ENCODE measurements around the gene ITGB3BP. TPM values are rescaled to one million over a fixed set of nuclear protein-coding genes. Genes with fewer than 3 reads are reported as not detected.

ITGB3BP gene
- polyA plus RNA-seq, 2 of the 4 experiments (the other 2 are of a cell fraction) = 31.6 to 45.8 TPM

DNA sequence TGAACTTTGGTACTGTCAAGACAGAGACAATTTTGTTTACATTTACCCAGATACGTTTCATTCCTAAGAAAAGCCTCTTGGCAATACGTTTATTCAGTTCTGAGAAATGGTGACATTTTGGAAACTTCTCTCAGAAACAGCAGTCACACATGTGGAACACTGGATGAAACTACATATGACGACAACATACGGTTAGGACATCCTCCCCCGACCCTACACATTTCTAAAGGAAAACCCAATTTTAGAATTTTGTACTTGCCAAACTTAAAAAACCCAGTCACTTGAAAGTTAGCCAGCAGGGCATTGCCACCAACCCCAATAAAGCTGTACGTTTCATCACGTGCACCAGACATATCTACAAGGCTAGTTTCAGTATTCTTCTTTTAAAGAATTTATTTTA, 56.8 kb downstream of the ITGB3BP start:
- H3K4me2 ChIP-seq = no peak overlapping the region
- no peak for FAIRE-seq
- no peak for ATAC-seq
- H3K4me1 ChIP-seq = no peaks in the 10 kb centered on the region
- H3K27ac ChIP-seq = no peak overlapping the region
- no peak for DNase-seq (ENCODE audit: low read depth in 1 of 2, low spot score in 1 of 2)
- 77% methylated on average over 7 of the region's 7 CpGs for WGBS (ENCODE audit: missing lambda C conversion rate)
- TF ChIP-seq BHLHE40 (IDR thresholded peaks at IDR 0.05; ENCODE audit: low read depth, low read length) = no peak
- no peak for TF ChIP-seq EP300 (IDR thresholded peaks at IDR 0.05)
- TF ChIP-seq, protein P1, sequence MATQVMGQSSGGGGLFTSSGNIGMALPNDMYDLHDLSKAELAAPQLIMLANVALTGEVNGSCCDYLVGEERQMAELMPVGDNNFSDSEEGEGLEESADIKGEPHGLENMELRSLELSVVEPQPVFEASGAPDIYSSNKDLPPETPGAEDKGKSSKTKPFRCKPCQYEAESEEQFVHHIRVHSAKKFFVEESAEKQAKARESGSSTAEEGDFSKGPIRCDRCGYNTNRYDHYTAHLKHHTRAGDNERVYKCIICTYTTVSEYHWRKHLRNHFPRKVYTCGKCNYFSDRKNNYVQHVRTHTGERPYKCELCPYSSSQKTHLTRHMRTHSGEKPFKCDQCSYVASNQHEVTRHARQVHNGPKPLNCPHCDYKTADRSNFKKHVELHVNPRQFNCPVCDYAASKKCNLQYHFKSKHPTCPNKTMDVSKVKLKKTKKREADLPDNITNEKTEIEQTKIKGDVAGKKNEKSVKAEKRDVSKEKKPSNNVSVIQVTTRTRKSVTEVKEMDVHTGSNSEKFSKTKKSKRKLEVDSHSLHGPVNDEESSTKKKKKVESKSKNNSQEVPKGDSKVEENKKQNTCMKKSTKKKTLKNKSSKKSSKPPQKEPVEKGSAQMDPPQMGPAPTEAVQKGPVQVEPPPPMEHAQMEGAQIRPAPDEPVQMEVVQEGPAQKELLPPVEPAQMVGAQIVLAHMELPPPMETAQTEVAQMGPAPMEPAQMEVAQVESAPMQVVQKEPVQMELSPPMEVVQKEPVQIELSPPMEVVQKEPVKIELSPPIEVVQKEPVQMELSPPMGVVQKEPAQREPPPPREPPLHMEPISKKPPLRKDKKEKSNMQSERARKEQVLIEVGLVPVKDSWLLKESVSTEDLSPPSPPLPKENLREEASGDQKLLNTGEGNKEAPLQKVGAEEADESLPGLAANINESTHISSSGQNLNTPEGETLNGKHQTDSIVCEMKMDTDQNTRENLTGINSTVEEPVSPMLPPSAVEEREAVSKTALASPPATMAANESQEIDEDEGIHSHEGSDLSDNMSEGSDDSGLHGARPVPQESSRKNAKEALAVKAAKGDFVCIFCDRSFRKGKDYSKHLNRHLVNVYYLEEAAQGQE (IDR thresholded peaks at IDR 0.05) = no peak
- TF ChIP-seq EHMT2 (IDR thresholded peaks at IDR 0.05; ENCODE audit: low read depth) = no peak
- TF ChIP-seq, protein P2, sequence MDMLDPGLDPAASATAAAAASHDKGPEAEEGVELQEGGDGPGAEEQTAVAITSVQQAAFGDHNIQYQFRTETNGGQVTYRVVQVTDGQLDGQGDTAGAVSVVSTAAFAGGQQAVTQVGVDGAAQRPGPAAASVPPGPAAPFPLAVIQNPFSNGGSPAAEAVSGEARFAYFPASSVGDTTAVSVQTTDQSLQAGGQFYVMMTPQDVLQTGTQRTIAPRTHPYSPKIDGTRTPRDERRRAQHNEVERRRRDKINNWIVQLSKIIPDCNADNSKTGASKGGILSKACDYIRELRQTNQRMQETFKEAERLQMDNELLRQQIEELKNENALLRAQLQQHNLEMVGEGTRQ (IDR thresholded peaks at IDR 0.05) = no peak
- POLR2A ChIA-PET = no interaction called here
- no peak overlapping the region for H3K4me3 ChIP-seq
- CTCF ChIA-PET = interaction anchor here (0.6 kb wide), 1 partner anchor 105 kb away, joined by 3 read pairs; no protein-coding TSS in a partner anchor
- peaks cover 11% of the 10 kb centered on the region; the same call in 2 of the 3 replicates for H3K9me3 ChIP-seq

DNA sequence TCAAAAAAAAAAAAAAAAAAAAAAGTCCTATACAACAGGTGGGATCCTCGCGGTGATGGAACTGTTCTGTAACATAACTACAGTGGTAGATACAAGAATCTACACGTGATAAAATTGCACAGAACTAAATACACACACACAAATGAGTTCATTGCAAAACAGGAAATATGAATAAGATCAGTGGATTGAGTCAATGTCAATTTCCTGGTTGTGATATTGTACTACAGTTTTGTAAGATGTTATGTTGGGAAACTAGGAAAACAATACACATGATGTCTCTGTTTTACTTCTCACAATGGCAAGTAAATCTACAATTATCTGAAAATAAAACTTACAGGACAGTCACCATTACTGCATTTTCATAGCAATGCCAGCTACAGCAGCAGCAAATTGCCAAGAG, 59.8 kb downstream of the ITGB3BP start:
- FAIRE-seq (no peak), ATAC-seq (no peak), DNase-seq (ENCODE audit: low read depth in 1 of 2, low spot score in 1 of 2) (no peak)
- WGBS (ENCODE audit: missing lambda C conversion rate) = 90% methylated on average over 3 of the region's 3 CpGs
- Histone ChIP-seq H3K4me2 (no peak overlapping the region), H3K4me3 (no peak overlapping the region), H3K27ac (no peak overlapping the region), H3K9me3 (peaks cover 14% of the 10 kb centered on the region; the same call in 2 of the 3 replicates), H3K4me1 (no peaks in the 10 kb centered on the region)
- POLR2A ChIA-PET = no interaction called here
- TF ChIP-seq MAZ (IDR thresholded peaks at IDR 0.05; ENCODE audit: borderline replicate concordance, low read depth, low read length) = no peak
- TF ChIP-seq FOXS1 (CRISPR knock-in tag; IDR thresholded peaks at IDR 0.05) = no peak
- TF ChIP-seq, protein P3, sequence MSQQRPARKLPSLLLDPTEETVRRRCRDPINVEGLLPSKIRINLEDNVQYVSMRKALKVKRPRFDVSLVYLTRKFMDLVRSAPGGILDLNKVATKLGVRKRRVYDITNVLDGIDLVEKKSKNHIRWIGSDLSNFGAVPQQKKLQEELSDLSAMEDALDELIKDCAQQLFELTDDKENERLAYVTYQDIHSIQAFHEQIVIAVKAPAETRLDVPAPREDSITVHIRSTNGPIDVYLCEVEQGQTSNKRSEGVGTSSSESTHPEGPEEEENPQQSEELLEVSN (IDR thresholded peaks at IDR 0.05; ENCODE audit: borderline replicate concordance, low read depth) = no peak
- TF ChIP-seq EHF (CRISPR knock-in tag; IDR thresholded peaks at IDR 0.05) = no peak
- no peak for TF ChIP-seq POLR2AphosphoS2 (conservative IDR thresholded peaks at IDR 0.05; ENCODE audit: low read length)
- no peak for TF ChIP-seq PHF8 (IDR thresholded peaks at IDR 0.05; ENCODE audit: borderline replicate concordance, low read depth)
- TF ChIP-seq, protein P4, sequence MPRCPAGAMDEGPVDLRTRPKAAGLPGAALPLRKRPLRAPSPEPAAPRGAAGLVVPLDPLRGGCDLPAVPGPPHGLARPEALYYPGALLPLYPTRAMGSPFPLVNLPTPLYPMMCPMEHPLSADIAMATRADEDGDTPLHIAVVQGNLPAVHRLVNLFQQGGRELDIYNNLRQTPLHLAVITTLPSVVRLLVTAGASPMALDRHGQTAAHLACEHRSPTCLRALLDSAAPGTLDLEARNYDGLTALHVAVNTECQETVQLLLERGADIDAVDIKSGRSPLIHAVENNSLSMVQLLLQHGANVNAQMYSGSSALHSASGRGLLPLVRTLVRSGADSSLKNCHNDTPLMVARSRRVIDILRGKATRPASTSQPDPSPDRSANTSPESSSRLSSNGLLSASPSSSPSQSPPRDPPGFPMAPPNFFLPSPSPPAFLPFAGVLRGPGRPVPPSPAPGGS (IDR thresholded peaks at IDR 0.05) = no peak
- TF ChIP-seq TFCP2L1 (CRISPR knock-in tag; IDR thresholded peaks at IDR 0.05) = no peak
- TF ChIP-seq SMC3 (IDR thresholded peaks at IDR 0.05) = no peak
- no peak for TF ChIP-seq SREBF2 (IDR thresholded peaks at IDR 0.05)
- TF ChIP-seq HOXA7 (CRISPR knock-in tag; IDR thresholded peaks at IDR 0.05) = no peak
- TF ChIP-seq CHD2 (IDR thresholded peaks at IDR 0.05; ENCODE audit: low read length, partially characterized antibody) = no peak
- TF ChIP-seq EP300 (IDR thresholded peaks at IDR 0.05) = no peak
- TF ChIP-seq, protein P2 (IDR thresholded peaks at IDR 0.05) = no peak
- no peak for TF ChIP-seq EHMT2 (IDR thresholded peaks at IDR 0.05; ENCODE audit: low read depth)
- TF ChIP-seq RARB (CRISPR knock-in tag; IDR thresholded peaks at IDR 0.05) = no peak
- CTCF ChIA-PET = no interaction called here
